ENCODE data around the gene HYCC2.
A peak's percentile ranks its signal among the peaks of the same experiment; 100 is the strongest.
"Not testable (repeated sequence)": the region's sequence is repeated elsewhere in the genome, so short reads cannot be mapped to it uniquely, and the experiment has no call there.

Gene HYCC2

DNA sequence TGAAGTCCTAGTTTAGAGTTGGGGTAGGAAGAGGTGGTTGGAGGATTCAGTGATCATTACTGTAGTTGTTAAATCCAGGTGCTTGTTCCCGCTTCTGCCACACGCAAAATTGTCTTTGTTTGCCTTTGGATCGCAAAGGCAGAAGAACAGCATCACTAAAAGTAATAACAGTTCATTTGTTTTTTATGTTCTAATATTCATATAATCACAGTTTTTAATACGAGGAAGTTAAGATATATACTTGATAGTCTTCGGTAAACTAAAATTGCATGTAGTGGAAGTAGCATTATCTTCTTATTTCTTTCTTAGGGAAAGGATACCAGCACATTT lies 695 bp upstream of the HYCC2 start:
- TF ChIP-seq, protein P1, sequence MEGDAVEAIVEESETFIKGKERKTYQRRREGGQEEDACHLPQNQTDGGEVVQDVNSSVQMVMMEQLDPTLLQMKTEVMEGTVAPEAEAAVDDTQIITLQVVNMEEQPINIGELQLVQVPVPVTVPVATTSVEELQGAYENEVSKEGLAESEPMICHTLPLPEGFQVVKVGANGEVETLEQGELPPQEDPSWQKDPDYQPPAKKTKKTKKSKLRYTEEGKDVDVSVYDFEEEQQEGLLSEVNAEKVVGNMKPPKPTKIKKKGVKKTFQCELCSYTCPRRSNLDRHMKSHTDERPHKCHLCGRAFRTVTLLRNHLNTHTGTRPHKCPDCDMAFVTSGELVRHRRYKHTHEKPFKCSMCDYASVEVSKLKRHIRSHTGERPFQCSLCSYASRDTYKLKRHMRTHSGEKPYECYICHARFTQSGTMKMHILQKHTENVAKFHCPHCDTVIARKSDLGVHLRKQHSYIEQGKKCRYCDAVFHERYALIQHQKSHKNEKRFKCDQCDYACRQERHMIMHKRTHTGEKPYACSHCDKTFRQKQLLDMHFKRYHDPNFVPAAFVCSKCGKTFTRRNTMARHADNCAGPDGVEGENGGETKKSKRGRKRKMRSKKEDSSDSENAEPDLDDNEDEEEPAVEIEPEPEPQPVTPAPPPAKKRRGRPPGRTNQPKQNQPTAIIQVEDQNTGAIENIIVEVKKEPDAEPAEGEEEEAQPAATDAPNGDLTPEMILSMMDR (IDR thresholded peaks at IDR 0.05; ENCODE audit: low read length, missing control alignments) = no peak
- no peak for DNase-seq (ENCODE audit: low read depth)
- H3K4me3 ChIP-seq (replicated peaks; ENCODE audit: low read depth, low read length) = peak overlapping the region; percentile 96

DNA sequence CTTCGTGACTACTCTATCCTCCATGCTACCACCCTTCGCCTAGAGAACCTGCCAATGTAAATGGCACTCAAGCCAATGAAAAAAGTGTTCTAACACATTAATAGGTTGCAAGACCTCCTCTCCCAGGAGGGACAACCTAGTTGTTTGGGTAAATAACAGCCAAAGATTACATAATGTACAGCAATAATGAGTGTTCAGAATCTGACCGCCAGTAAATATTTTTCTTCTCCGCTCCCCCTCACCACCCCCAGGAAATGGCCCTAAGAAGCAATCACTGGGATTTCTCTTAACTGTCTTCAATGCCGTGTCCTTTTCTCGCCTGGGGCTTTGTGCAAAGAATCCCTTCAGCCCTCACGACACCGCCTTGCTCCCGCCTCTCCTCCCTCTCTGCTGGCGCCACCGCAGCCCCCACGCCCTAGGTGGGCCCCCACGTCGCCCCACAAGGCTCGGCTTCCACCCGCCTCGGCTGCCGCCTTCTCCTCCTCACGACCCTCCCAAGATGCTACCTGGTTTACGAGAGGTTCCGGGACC lies 458 bp downstream of the HYCC2 start:
- peak; percentile 12 for DNase-seq (ENCODE audit: low read depth)
- TF ChIP-seq, protein P1 (IDR thresholded peaks at IDR 0.05; ENCODE audit: low read length, missing control alignments) = no peak
- H3K4me3 ChIP-seq (replicated peaks; ENCODE audit: low read depth, low read length) = peak overlapping the region; percentile 96

DNA sequence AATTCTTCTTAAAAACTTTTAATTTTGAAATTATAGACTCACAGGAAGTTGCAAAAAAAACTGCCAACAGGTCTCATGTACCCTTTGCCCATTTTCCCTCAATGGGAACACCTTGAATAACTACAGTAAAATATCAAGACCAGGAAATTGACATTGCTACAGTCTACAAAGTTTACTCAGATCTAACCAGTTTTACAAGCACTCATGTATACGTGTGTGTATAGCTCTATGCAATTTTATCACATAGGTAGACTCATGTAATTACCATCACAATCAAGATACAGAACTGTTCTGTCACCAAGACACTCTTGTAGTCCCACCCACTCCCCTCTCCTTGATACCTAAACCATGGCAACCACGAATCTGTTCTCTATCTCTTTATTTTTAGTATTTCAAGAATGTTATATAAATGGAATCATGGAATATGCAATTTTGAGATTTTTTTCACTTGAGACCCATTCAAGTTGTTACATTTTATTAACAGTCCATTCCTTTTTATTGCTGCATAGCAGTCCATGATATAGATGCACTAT lies 6.6 kb downstream of the HYCC2 start:
- no peak overlapping the region for H3K4me3 ChIP-seq (replicated peaks; ENCODE audit: low read depth, low read length)
- TF ChIP-seq, protein P1 (IDR thresholded peaks at IDR 0.05; ENCODE audit: low read length, missing control alignments) = no peak
- no peak for DNase-seq (ENCODE audit: low read depth)

DNA sequence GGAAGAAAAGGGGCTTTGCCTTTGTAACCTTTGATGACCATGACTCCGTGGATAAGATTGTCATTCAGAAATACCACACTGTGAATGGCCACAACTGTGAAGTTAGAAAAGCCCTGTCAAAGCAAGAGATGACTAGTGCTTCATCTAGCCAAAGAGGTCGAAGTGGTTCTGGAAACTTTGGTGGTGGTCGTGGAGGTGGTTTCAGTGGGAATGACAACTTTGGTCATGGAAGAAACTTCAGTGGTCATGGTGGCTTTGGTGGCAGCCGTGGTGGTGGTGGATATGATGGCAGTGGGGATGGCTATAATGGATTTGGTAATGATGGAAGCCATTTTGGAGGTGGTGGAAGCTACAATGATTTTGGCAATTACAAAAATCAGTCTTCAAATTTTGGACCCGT lies 8.0 kb downstream of the HYCC2 start:
- not testable (repeated sequence) for H3K4me3 ChIP-seq (replicated peaks; ENCODE audit: low read depth, low read length); DNase-seq (ENCODE audit: low read depth)

DNA sequence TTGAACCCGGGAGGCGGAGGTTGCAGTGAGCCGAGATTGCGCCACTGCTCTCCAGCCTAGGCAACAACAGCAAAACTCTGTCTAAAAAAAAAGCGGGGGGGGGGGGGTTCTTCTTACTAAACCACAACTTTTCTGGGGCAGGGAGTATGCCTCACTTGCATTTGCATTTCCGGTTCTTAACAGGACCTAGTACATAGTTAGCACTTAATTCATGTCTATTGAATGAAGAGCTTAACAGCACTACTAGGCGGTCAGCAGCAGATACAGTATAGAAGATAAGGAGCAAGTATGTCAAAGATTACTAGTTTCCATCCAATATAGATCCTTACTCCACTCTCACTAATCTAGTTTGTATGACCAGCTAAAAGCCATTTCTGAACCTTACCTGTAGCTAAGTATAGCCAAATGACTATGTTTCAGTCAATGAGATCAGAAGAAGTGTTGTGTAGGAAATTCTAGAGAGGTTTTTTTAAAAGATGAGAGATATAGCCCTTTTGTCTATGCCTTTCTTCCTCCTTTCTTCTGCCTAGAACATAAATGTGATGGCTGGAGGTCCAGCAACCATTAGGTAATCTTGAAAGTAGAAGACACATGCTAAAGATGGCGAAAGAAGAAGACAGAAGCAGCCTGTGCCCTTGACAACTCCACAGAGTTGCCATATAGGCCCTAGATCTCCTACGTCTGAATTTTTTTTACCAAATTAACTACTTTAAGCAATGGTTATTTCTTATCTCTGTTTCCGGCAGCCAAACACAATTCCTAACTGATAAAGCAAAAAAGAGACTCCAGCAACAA lies 11.3 kb downstream of the HYCC2 start:
- no peak for DNase-seq (ENCODE audit: low read depth)
- TF ChIP-seq, protein P1 (IDR thresholded peaks at IDR 0.05; ENCODE audit: low read length, missing control alignments) = no peak
- H3K4me3 ChIP-seq (replicated peaks; ENCODE audit: low read depth, low read length) = no peak overlapping the region

DNA sequence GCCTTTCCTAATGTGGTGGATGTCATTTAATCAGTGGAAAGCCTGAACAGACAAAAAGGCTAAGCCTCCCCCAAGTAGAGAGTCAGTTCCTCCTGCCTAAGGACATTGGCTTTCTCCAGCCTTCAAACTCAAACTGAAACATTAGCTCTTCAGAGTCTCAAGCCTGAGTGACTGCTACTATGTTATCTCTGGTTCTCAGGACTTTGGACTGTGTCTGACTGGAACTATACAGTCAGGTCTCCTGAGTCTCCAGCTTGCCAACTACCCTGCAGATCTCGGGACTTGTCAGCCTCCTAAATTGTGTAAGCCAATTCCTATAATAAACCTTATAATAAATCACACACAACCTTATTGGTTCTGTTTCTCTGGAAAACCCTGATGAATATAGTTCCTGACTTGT lies 12.6 kb downstream of the HYCC2 start:
- DNase-seq (ENCODE audit: low read depth) = no peak
- TF ChIP-seq, protein P1 (IDR thresholded peaks at IDR 0.05; ENCODE audit: low read length, missing control alignments) = no peak

DNA sequence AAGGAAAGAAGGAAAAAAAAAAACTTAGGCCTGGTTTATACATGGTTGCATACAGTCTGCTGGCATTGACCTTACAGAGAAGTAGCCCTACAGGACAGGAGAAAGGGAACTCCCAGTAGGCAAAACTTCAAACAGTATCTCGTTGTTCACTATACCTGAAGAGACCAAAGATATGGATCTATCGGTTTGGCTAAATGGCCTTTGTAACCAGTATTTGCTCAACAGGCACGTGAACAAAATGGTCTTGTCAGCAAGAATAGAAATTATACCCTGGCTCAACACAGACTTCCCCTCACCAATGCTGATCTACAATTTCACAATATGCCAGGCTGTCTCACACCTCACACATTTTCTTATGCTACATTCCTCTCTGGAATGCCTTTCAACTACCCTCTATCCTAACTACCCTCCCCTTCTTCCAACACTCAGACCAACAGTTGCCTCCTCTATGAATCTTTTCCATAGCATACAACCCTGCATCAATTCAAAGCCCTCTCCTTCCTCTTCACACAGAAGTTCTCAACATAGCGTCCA lies 13.7 kb downstream of the HYCC2 start:
- peak; percentile 11 for DNase-seq (ENCODE audit: low read depth)
- H3K4me3 ChIP-seq (replicated peaks; ENCODE audit: low read depth, low read length) = no peak overlapping the region
- TF ChIP-seq, protein P1 (IDR thresholded peaks at IDR 0.05; ENCODE audit: low read length, missing control alignments) = no peak

More for the DNA sequence above, 12.6 kb downstream of the HYCC2 start:
- no peak overlapping the region for H3K4me3 ChIP-seq (replicated peaks; ENCODE audit: low read depth, low read length)

All from fibroblast of pulmonary artery (primary cell).